ENCODE data around the gene DAAM1.
A peak's percentile ranks its signal among the peaks of the same experiment; 100 is the strongest.

DAAM1 gene

DNA sequence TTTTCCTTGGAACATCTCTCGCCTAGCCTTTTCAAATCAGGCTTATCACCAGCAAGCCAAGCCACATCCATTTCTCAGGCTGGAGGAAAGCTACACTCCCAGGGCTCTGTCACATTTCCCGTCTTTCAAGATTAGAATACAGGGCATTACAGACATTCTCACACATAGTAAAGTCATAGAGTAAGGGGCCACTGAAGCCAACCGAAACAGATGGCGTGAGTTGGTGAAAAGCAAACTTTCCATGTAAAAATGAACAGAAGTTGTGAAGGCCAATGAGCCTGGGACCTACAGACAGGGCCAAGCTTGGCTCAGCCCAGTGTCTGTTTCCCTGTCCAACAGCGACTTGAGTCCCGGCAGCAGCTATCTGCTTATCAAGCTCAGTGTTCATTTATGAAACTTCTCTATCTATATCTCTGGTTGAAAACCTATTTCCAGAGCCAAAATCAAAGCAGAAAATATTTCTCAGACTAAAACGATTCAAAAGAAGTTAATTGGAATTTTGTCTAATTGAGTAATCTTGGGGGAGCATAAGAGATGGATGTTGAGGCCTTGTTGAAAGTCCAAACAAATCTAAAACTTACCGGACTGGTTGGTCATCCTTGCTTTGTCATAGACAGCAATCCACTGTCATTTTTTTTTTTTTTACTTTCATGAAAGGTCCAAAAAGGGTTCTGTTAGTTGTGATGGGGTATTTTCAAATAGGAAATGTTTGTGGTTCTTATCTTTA lies 105.6 kb downstream of the DAAM1 start:
- no peak for FAIRE-seq

DNA sequence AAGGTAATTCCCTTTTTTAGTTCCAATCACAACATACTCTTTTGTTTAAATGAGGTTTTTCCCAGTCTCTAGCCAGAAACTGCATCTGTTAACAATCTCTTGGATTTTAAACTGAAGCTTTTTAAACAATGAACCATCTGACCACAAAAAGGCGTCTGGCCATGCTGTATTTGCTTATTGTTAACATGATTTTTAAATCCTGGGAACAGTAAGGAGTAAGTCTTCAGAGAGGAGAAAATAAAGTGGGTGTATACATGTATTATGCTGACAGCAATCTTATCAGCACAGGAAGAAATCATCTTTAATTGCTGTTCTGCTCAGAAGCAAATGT lies 106.2 kb downstream of the DAAM1 start:
- no peak for FAIRE-seq

DNA sequence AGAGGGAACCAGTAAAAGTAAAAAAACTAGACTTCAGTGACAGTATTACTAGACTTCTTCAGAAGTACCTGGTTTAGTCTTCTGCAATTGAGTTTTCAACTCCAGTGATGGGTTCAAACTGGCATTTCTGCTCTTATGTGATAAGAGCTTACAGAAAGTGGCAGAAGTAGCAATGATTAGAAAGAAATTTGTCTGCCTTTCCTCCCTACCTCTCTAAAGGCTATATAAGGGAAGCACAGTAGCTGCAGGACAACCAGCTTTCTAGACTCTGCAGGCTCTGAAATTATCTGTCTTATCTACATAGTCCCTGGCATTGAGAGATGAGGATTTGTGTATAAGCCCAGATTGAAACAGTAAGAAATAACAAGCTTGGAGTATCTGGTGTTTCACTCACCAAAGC lies 107.5 kb downstream of the DAAM1 start:
- no peak for FAIRE-seq

DNA sequence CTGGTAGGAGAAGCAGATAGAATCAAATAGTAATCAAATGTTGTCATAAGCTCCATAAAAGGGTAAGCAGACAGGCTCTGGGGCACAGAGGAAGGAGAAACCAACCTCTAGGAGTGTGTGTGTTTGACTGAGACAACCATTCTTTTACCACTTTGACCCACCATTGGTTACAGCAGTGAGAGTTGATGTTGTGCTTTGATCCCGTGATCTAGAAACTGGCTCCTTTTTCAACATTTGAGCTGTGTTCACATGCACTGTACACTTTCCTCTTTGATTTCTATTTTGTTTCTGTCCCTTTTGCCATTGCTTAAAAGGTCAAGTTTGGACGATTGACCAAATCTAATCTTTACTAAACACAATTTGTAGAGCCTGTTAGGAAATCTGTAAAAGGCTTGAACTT lies 108.0 kb downstream of the DAAM1 start:
- no peak for FAIRE-seq

DNA sequence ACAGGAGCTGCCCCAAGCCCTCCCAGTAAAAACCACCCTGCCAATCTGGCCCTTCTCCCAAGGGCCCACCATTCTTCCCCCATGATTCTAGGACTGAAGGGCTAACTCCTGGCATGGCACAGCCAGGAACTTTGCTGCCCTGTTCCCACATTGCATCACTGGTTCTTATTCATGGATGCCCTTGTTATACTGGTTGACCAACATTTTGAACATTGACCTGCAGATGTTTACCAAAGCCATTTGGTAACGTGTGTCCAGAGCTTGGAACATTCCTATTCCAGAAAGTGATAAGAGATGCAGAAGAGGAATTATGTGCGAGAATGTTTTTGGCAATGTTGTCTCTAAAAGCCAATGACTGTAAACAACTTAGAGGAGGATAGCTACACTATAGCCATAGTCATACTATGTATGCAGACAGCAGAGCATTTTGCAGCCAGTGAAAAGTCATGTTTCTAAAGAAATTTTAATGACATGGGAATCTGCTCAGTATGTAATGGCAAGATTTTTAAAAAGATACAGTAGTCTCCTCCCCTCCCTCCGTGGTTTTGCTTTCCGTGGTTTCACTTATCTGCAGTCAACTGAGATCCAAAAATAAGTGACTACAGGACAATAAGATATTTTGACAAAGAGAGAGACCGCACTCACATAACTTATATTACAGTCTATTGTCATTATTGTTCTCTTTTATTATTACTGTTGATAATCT lies 108.8 kb downstream of the DAAM1 start:
- no peak for FAIRE-seq

DNA sequence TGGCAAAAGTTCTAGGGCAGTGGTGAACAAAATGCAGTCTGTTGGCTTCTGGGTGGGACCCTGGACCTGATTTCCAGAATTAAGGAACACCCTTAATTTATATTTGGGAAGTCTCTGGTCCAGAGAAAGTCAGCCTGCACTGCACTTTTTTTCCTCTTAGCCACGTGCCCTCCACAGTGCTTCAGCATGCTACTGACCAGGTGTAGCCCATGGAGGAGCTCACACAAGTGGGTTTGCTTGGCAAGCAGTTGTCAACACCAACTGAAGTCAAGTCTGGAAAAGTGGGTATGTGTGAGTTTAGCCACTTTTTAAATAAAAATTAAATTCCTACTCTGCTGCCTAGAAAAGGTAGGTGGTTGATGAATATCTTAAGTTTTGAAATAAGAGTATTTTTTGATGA lies 111.3 kb downstream of the DAAM1 start:
- no peak for FAIRE-seq

DNA sequence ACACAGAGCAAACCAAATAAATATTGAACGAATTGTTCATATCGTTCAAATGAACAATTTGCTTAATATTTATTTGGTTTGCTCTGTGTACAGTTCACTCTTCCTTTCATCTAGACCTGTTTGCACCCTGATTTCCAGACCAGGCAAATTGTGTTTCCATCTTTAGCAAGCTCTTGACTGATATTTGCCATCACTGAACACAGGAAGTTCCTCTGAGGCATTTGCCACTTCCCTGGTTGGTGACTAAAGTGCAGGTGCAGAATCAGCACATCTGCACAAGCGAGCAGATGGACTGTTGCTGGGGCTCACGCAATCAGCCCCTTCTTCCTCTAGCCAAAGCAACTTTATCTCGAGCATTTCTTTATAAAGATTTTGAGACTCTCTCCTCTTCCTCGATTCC lies 112.9 kb downstream of the DAAM1 start:
- peak; percentile 98 for FAIRE-seq

DNA sequence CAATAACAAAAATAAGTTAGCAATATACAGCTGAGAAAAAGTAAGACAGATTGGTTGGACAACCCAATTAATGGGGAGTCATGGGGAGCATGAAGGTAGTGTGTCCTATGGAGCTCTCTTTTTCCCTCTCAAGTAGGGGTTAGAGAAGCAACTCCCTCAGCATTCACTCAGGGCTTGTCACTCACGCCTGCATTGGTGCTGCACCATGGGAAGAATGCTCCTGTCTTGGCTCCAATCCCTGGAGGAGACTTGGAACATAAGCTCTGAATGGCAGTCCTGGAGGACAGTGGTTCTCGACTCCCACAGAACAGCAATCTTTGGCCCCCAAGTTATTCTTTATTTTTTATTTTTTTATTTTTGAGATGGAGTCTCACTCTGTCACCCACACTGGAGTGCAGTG lies 113.8 kb downstream of the DAAM1 start:
- FAIRE-seq = no peak

DNA sequence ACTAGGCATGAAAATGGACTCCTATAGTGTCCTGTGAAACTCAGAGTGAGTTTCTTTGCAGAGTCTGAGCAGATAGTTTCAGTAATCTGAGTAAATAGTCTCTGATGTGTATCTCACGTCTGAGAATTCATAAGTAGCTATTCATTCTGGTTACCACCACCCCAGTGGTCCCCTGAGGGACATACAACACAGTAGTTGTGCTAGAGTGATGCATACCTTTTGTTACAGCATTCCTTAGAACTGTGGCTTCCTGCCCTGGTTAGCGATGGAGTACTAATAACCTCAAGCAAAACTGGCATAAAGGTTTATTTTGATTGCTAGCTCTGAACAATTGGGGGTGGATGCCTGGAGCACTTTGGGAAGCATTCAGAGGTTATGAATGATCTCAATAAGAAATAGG lies 114.7 kb downstream of the DAAM1 start:
- no peak for FAIRE-seq

DNA sequence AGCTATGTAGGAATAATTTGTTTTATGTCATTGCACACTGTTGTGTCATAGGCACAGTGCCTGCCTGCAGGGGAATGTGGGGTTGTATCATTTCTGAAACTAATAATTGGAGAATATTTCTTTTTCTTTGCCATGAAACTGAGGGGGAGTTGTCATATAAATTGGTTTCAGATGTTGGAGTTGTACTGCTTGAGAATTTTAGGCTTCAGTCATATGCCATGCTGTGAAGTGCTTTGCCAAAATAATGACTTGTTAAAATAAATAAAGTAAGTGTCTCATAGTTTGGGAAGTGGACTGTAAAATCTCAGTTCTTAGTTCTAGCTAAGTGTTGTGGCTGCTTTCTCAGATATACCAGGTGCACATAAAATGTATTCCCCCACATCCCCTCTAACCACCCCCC lies 116.8 kb downstream of the DAAM1 start:
- FAIRE-seq = no peak

DNA sequence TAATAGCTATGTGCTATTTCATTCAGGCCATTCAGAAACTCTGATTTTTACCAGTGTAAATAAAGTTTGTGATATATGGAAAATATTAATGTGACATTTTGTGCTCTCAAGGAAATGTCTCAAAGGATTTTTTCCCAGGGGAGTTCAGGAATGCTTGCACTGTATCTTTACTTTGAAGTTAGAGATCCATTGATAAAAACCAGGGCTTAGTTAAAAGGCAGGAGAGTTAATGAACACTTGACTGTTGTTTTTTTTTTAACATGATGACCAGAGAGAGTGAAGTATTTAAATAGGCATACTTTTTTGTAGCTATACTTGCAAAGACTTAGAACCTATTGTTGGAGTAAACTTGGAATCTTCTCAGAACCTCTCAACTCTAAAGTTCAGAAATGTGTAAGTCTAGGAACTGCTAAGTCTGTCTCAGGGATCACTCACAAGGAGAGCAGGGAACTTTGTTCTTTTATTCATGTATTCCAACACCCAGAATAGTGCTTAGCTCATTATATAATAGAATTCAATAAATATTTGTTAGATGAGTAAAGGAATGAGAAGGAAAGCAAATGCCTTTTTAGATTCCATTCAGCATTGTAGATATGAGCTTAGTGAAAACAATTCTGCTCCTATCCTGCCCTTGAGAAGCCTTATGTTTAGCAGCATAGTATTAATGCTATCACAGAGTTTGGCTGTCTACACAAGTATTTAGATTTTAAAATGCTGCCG lies 117.5 kb downstream of the DAAM1 start:
- FAIRE-seq = no peak

DNA sequence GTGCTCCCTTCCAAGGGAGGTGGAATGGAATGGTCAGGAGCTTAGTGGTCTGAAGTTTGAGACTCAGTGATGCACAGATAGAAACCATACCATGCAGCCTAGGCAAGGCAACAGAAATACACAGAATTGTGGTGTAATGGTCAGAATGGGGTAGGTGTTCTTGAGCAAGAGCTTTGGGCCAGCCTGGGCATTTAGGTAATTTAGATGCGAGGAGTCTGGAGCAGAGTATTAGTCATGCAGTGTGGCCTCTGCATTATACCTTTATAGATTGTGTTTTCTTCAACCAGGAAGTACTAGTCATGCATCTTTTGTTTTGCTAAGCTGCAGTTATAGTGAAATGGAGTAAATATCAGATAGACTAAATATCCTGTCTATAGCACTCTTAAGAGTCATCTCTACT lies 118.3 kb downstream of the DAAM1 start:
- no peak for FAIRE-seq

DNA sequence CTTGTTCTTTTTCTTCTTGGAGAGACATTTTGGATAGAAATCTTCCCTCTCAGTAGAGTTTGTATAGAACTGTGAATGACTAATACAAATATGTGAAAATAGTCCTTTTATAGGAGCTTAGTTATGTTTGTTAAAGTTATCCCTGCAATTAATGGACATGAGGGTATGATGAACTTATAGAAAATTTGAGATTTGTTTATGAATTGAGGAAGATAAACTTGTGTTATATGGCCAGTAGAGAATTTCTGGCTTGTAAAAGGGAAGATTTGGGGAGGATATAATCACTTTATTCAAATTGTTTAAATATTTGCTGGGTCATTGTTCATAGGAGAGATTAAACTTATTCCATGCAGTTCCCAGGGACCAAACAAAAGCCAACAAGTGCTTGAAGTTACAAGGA lies 119.6 kb downstream of the DAAM1 start:
- no peak for FAIRE-seq

DNA sequence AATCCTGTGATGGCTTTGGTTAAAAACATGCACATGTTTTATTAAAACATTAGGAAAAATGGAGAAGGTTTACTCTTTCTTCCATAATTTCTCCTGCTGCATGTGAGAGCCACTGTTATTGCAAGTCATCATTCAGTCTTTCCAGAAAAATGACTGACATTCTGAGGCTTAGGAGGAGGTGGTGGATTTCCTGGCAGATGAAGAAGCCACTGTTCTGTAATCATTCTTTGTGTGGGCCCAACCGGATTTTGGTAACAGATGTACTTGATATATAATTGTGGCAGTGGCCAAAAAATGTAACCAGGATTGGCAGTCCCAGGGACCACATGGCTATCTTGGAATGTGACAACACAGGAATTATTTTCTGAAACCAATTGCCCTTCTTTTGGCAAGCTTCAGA lies 120.2 kb downstream of the DAAM1 start:
- no peak for FAIRE-seq

DNA sequence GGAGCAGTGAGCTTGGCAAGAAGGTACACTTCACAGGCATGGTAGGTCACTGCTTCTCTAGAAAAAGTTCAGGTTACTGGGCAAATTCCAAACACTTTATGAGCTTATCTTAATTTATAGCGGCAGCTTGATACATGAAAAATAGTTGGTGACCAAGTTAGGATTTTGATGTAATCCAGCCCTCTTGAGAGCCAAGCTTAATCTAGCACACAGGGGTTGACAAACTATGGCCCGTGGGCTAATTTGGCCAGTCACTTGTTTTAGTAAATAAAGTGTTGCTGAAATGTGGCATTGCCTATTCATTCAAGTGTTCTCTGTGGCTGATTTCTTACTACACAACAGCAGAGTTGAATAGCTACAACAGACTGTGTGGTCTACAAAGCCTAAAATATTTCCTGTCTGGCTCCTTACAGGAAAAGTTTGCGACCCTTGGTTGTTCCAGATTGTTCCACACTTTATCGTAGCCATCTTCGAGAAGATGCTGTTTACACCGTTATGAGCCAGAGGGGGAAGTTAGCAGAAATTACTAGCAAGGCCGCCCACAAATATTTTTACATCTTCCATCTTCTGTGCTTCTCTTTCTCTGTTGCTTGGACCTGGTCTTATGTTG lies 120.9 kb downstream of the DAAM1 start:
- no peak for FAIRE-seq

DNA sequence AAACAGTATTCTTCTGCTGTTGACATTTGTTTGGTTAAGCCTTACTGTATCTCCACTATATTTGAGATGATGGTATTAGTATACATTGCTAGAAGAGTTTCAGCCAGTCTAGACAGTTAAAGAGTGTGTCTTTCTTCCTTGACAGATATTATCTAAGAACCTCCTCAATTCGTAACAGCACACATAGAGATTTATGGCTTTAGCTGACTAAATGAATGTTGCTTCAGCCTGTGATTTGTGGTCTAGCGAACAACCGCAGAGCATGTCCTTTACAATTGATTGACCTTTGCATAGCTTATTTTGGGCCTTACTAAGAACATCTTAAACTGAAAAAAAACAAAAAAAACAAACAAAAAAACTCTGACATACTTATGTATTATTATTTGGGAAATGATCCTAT lies 122.2 kb downstream of the DAAM1 start:
- no peak for FAIRE-seq

DNA sequence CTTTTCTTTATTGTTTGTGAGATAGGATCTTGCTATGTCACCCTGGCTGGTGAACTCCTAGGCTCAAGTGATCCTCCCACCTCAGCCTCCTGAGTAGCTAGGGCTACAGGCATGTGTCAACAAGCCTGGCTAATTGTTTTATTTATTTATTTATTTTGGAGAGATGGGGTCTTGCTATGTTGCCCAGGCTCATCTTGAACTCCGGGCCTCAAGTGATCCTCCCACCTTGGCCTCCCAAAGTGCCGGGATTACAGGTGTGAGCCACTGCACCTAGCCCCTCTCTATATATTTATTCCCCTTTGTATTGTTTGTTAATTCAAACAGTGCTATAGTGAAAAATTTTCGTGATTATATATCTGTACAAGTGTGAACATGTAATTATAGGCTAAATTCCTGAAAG lies 123.3 kb downstream of the DAAM1 start:
- FAIRE-seq = no peak

DNA sequence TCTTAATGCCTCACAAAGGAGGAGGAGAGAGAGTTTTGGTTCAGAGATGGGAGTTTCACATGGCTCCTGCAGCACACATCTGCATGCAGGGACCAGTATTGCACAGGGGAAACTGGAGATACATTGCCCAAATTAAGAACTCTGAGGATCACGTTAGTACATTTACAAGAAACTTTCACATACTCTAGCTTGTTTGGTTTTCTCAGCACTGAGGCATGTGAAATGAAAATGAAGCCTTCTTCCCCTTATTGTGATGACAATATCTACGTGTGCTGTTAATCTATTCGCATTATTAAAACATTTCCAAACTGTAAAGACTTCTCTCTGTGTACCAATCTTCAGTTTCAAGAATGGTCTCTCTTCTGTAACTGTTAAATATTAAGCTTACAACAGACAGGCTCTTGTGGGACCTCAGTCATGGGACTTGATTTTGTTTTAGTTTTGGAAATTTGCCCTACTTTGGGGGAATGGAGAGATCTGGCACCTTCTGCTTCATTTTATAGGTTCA lies 124.7 kb downstream of the DAAM1 start:
- no peak for FAIRE-seq

DNA sequence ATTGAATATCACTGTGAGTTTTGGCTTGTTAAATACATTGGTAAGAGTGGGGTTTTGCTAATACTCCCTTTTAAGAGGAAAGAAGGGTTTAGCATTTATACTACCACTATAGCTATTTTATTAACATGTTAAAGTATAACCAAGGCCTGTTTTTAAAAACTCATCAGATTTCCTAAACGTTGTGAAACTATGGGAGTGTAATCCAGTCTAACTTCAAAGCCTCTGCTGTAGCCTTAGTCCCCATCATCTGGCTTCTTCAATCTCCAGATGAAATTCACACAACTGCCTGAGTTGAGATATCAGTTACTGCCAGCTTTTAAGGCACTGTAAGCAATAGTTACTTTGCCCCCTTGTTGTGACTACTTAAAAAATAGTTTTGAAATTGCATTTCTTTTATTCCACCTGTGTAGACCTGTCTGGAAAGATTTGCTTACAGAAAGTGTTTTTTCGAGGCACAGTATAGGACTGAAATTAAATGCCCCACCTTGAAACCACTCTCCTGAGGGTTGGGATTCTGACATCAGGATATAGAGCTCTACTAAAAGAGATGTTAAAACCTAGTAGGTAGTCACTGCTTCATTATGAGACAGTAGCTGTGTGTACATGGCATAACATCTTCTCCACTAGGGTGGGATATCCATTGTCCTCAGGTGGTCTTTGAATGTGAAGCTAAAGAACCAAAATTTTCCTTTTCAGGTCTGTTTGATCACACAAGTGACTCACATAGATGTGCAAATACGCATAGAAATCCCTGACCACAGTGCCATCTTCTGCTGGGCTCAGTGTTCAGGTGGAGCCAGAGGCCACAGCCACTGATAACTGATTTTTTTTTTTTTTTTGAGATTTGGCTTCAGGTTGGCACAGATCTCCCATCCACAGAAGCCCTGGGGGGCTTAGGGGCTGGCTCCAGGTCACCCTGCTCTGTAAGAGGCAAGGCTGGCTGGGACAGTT lies 125.5 kb downstream of the DAAM1 start:
- FAIRE-seq = no peak

DNA sequence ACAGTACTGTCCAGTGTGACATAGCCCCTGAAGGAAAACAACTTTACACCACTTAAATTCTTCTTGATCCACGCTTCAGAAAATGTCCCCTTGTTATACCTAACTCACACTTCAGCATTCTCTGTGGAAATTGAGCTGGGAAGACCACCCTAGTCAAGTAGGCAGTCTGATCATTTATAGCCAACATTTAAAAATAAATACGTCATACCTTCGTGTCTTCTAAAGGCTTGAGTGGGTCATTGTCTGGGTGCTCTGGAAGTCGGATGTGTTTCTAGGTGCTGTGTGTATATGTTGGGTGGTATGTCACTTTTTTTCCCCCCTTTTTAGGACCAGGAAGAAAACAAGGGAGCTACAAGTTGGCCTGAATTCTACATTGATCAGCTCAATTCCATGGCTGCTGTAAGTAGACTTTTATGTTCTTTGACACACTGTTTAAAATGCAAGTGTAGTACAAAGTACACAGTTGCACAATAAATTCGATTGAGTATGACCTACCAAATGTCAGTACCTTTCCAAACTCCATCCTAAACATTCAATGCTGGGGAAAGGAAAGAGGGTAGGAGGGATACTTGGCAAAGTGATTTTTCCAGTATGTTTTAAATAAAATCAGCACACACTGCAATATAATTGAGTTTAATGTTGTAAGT lies 126.6 kb downstream of the DAAM1 start:
- FAIRE-seq = no peak

DNA sequence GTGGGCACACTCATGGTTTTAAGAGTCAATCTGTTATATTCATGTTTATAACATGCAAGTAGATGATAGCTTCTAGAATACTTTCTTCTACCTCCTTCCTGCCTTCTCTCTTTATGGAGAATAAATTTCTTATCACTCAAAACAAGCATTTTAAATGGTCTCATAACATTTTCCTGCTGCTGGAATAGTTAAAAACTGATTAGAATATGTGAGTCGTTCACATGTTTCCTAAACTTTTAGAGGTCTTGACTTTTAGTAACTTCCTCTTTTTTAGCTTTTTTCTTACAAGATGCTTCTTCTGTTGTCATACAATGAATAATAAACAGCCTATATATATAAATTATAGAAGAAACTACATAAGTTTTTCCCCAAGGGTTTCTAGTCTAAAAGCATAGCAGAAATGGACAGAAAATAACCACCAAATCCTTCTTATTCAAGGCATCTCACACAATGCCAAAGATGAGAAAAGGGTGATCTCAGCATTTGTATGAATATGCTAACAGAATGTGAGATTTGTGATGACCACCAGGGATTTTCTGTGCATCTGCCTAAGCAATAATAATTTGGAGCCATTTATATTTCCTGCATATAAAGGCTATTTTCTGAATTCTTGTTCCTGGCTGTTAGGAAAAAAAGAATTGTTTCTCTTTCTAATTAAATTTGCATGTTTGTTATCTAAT lies 127.8 kb downstream of the DAAM1 start:
- no peak for FAIRE-seq

All from islet of Langerhans (tissue), 1 donor.